GM18520 (cell line): ENCODE results near the gene TMEM131.

Experiments
- ATAC-seq: cut with Tn5 transposase; IDR thresholded peaks from one replicate; pipeline ENCODE4 v1.9.1; 2021; ENCODE audit not compliant: unreplicated experiment

The TMEM131 gene

GRCh38 chr2:97994476-97994875, 1.3 kb downstream of the TMEM131 start:
- no peak for ATAC-seq

DNA sequence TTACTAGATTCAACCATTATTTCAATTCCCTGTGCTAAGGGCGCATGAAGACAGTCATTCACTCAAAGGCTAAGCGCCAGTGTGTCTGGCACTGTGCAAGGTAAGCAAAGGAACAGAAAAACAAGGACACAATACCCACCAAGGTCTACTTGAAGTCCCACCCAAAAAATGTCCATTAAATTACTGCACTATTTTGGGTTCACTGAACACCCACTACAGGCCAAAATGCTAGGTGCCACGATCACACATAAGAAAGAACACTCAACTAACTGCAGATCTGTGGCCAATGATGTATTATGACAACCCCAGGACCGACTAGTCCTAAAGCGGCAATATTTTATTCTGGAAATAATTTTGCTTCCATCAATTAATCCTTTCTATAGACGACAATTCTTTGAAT, 1.8 kb downstream of the TMEM131 start:
- no peak for ATAC-seq

GRCh38 chr2:97992836-97993825, 2.6 kb downstream of the TMEM131 start:
- no peak for ATAC-seq

DNA sequence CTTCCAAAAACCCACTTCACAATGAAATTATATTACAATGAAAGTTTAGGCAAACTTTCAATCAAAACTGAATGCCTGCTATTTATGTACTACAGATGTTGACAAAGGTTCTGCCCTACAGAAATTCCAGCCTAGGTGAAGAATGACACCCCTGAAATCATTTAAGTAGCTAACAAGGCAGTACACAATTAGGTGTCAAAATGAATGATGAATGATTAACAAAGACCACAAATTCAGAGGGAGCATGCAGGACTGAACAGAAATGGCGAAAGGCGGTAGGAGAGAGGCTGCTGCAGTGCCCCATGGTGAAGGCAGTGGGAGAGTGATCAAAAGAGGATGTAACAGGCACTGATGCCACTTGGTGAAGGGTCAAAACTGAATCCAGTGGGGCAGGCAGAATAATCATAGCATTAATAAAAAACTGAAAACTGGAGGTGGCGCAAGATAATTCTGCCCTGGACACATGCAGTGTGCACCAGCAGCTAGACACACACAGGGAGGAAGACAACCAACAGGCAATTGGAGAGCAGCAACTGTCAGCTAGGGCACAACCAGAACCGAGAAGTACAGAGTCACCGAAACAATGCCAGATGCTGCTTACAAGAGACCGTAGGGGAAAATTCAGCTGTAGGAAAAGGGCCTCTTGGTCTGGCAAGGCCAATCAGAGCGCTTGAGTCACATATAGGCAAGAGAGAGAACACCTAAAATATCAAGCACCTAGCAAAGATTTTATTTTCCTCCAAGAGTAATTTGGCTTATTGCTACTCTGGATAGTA, 4.5 kb downstream of the TMEM131 start:
- ATAC-seq, result no peak

- ATAC-seq, result peak; percentile 34
Measured at GRCh38 chr2:97988722-97989121, 7.0 kb downstream of the TMEM131 start.

DNA sequence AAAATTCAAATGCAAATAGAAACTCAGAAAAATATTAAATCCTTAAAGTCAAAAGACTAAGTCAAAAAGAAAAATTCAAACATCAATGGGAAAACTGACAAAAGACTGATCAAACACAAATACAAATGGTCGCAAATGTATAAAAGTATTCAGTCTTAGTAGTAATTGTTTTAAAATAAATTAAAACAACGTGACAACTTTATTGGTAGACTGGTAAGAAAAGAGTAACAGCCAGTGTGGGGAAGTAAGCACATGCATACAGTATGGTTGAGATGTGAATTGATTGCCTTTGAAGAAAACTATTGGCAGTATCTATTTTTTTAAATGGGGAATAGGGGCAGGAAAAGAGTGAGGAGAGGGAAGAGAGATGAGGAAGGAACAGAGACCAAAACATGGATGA, 9.8 kb downstream of the TMEM131 start:
- no peak for ATAC-seq

DNA sequence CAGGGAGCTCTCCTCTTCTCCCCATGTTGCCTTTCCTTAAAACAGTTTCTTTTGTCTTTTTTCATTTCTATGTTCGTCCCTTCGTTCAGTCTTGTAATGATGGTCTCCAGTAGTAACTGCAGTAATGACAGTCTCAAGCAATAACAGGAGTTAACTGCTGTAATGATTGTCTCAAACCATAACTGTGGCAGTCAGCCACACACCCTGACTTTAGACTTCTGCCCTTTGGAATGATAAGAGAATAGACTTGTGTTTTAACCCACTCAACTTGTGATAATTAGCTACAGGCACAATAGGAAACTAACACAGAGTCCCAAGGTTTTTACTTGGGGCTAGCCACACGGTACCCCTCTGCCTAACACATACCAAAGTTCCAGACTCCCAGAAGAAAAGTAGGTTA, 12.1 kb downstream of the TMEM131 start:
- no peak for ATAC-seq

GRCh38 chr2:97983134-97983533, 12.6 kb downstream of the TMEM131 start:
- ATAC-seq, result no peak

GRCh38 chr2:97982621-97983020, 13.1 kb downstream of the TMEM131 start:
- ATAC-seq, result no peak

- ATAC-seq, result no peak
Measured at GRCh38 chr2:97981961-97982360, 13.8 kb downstream of the TMEM131 start.

- ATAC-seq, result no peak
Measured at GRCh38 chr2:97979904-97980303, 15.8 kb downstream of the TMEM131 start.

- ATAC-seq, result no peak
Measured at GRCh38 chr2:97974471-97974870, 21.3 kb downstream of the TMEM131 start.

DNA sequence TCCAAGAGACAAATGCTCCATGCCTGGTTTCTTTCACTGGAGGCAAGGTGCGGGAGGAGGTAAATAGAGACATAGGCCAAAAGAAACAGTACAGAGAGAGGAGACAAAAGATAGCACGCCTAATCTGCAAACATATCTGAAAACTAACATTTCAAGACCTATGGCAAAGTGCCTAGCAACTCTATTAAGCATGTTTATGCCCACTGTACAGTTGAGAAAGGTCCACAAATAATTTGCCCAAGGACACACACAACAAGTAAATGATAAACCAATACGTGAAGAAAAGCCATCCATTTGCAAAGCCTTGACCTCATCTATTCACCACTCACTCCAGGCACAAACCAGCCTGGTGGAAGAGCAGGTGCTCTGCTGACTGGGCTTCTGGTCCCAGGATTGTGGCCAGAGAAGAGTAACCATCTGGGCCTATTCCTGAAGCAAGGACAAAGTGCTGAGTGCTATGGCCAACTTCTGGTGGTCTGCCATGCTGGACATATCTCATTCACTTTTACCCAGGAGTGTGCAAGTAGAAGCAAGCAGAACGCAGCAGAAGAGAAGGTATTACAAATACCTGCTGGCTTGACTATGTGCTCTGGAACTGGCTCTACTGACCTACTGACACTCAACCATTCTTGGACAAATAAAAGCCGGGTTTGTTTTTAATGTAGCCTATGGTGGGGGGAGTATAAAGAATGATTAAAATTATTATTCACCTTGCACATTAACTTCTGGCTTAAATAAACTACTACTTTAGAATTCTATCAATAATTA, 25.3 kb downstream of the TMEM131 start:
- ATAC-seq, result no peak

GRCh38 chr2:97969081-97970067, 26.4 kb downstream of the TMEM131 start:
- no peak for ATAC-seq

GRCh38 chr2:97967931-97968627, 27.7 kb downstream of the TMEM131 start:
- ATAC-seq, result no peak

- no peak for ATAC-seq
Measured at GRCh38 chr2:97967216-97967592, 28.5 kb downstream of the TMEM131 start.

- ATAC-seq, result peak; percentile 34
Measured at GRCh38 chr2:97966545-97967215, 29.1 kb downstream of the TMEM131 start.

- ATAC-seq, result no peak
Measured at GRCh38 chr2:97965116-97965515, 30.6 kb downstream of the TMEM131 start.

DNA sequence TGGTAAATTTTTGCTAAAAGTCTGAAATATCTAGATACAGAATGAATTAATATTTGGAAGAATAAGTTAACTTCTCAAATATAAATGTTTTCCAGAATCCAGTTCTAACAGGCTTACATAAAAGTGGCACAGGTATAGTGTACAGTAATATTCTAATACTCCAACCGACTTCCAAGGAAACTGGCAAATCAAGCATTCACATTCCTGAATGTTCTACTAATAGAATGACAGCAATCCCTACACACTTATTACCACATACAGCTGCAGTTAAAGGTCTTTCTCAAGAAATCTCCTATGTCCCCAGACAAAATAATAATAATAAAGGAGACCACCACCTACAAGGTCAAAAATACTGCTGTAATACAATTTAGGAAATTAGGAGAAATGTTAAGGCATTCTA, 31.9 kb downstream of the TMEM131 start:
- no peak for ATAC-seq
